Measurements from ENCODE around the gene NLK. TPM values are rescaled to one million over a fixed set of nuclear protein-coding genes. Genes with fewer than 3 reads are reported as not detected.

The NLK gene
- polyA plus RNA-seq, 1 donor from 2014 or later: 81.7 TPM

DNA sequence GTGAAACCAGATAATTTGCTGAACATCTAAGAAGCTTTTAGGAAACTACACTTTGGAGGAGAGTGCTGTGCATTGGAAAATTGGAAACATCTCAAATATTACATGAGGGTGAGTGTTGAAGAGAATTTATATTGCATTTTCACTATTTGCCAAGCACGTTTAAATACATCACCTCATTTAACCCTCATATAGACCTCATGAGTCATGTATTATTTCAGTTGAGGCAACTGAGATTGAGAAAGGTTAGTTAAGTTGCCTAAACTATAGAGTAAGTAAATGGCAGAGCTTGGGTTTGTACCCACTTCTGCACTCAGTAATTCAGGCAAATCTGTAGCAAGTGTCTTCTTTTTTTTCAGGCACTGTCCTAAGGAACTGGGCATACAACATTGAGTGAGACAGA, 3.7 kb upstream of the NLK start:
- no peaks in the 10 kb centered on the region for H3F3A ChIP-seq (ENCODE audit: insufficient read depth, low read length, poor library complexity, severe bottlenecking)
- H4K20me1 ChIP-seq (ENCODE audit: insufficient read depth): no peaks in the 10 kb centered on the region
- H3K27me3 ChIP-seq (ENCODE audit: insufficient read depth, low read depth, low read length): no peaks in the 10 kb centered on the region
- TF ChIP-seq MXI1 (conservative IDR thresholded peaks at IDR 0.05; ENCODE audit: poor library complexity, severe bottlenecking) (no peak), SMC3 (conservative IDR thresholded peaks at IDR 0.05; ENCODE audit: poor library complexity) (no peak), POLR2AphosphoS5 (IDR thresholded peaks at IDR 0.05) (no peak), RAD21 (conservative IDR thresholded peaks at IDR 0.05) (no peak), EP300 (conservative IDR thresholded peaks at IDR 0.05; ENCODE audit: poor library complexity, severe bottlenecking) (no peak), EZH2 (IDR thresholded peaks at IDR 0.05; ENCODE audit: borderline replicate concordance, insufficient read depth, low read length, poor library complexity, severe bottlenecking) (no peak), TAF1 (IDR thresholded peaks at IDR 0.05; ENCODE audit: low read depth) (no peak)
- TF ChIP-seq, protein P1, sequence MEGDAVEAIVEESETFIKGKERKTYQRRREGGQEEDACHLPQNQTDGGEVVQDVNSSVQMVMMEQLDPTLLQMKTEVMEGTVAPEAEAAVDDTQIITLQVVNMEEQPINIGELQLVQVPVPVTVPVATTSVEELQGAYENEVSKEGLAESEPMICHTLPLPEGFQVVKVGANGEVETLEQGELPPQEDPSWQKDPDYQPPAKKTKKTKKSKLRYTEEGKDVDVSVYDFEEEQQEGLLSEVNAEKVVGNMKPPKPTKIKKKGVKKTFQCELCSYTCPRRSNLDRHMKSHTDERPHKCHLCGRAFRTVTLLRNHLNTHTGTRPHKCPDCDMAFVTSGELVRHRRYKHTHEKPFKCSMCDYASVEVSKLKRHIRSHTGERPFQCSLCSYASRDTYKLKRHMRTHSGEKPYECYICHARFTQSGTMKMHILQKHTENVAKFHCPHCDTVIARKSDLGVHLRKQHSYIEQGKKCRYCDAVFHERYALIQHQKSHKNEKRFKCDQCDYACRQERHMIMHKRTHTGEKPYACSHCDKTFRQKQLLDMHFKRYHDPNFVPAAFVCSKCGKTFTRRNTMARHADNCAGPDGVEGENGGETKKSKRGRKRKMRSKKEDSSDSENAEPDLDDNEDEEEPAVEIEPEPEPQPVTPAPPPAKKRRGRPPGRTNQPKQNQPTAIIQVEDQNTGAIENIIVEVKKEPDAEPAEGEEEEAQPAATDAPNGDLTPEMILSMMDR (IDR thresholded peaks at IDR 0.05; ENCODE audit: poor library complexity, severe bottlenecking): no peak
- TF ChIP-seq, protein P2, sequence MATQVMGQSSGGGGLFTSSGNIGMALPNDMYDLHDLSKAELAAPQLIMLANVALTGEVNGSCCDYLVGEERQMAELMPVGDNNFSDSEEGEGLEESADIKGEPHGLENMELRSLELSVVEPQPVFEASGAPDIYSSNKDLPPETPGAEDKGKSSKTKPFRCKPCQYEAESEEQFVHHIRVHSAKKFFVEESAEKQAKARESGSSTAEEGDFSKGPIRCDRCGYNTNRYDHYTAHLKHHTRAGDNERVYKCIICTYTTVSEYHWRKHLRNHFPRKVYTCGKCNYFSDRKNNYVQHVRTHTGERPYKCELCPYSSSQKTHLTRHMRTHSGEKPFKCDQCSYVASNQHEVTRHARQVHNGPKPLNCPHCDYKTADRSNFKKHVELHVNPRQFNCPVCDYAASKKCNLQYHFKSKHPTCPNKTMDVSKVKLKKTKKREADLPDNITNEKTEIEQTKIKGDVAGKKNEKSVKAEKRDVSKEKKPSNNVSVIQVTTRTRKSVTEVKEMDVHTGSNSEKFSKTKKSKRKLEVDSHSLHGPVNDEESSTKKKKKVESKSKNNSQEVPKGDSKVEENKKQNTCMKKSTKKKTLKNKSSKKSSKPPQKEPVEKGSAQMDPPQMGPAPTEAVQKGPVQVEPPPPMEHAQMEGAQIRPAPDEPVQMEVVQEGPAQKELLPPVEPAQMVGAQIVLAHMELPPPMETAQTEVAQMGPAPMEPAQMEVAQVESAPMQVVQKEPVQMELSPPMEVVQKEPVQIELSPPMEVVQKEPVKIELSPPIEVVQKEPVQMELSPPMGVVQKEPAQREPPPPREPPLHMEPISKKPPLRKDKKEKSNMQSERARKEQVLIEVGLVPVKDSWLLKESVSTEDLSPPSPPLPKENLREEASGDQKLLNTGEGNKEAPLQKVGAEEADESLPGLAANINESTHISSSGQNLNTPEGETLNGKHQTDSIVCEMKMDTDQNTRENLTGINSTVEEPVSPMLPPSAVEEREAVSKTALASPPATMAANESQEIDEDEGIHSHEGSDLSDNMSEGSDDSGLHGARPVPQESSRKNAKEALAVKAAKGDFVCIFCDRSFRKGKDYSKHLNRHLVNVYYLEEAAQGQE (IDR thresholded peaks at IDR 0.05; ENCODE audit: borderline replicate concordance): no peak
- H3K9ac ChIP-seq (ENCODE audit: low read length): no peak overlapping the region
- H3K9me2 ChIP-seq (ENCODE audit: insufficient read depth, low read length): no peaks in the 10 kb centered on the region
- H3K9me3 ChIP-seq (ENCODE audit: low read length): no peaks in the 10 kb centered on the region
- no peak overlapping the region for H3K27ac ChIP-seq (ENCODE audit: low read length)
- no peaks in the 10 kb centered on the region for H3K36me3 ChIP-seq (ENCODE audit: insufficient read depth, low read length)
- H2AFZ ChIP-seq (ENCODE audit: low read depth, low read length): no peak overlapping the region
- H3K79me2 ChIP-seq (replicated peaks; ENCODE audit: insufficient read depth, low read length): peaks cover 20% of the 10 kb centered on the region
- no peak overlapping the region for H3K4me2 ChIP-seq (ENCODE audit: low read length)
- no peak overlapping the region for H3K4me3 ChIP-seq (ENCODE audit: low read length)

DNA sequence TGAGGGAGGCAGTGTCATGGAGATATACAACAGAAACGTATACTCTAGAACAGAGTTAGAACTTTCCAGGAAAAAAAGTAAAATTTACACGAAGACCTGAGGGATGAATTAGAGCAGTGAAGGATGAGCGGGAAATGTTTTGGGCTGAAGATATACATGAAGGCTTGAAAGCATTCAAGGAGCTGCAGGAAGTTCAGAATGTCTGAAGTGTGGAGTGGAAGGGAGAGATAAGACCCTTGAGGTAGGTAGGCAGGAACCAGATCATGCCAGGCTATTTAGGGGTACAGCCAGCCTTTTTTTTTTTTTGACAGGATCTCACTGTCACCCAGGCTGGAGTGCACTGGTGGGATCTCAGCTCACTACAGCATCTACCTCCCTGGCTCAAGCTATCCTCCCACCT, 3.2 kb upstream of the NLK start:
- TF ChIP-seq RAD21 (conservative IDR thresholded peaks at IDR 0.05) (no peak), EZH2 (IDR thresholded peaks at IDR 0.05; ENCODE audit: borderline replicate concordance, insufficient read depth, low read length, poor library complexity, severe bottlenecking) (no peak), POLR2AphosphoS5 (IDR thresholded peaks at IDR 0.05) (no peak), SMC3 (conservative IDR thresholded peaks at IDR 0.05; ENCODE audit: poor library complexity) (no peak), MXI1 (conservative IDR thresholded peaks at IDR 0.05; ENCODE audit: poor library complexity, severe bottlenecking) (no peak), TAF1 (IDR thresholded peaks at IDR 0.05; ENCODE audit: low read depth) (no peak)
- TF ChIP-seq, protein P2 (IDR thresholded peaks at IDR 0.05; ENCODE audit: borderline replicate concordance): no peak
- H2AFZ ChIP-seq (ENCODE audit: low read depth, low read length): no peak overlapping the region
- no peak overlapping the region for H3K4me3 ChIP-seq (ENCODE audit: low read length)
- H3K36me3 ChIP-seq (ENCODE audit: insufficient read depth, low read length): no peaks in the 10 kb centered on the region
- H3F3A ChIP-seq (ENCODE audit: insufficient read depth, low read length, poor library complexity, severe bottlenecking): no peaks in the 10 kb centered on the region
- no peaks in the 10 kb centered on the region for H4K20me1 ChIP-seq (ENCODE audit: insufficient read depth)
- H3K9ac ChIP-seq (ENCODE audit: low read length): no peak overlapping the region
- no peaks in the 10 kb centered on the region for H3K9me3 ChIP-seq (ENCODE audit: low read length)
- H3K79me2 ChIP-seq (replicated peaks; ENCODE audit: insufficient read depth, low read length): peaks cover 24% of the 10 kb centered on the region
- H3K27me3 ChIP-seq (ENCODE audit: insufficient read depth, low read depth, low read length): no peaks in the 10 kb centered on the region
- no peaks in the 10 kb centered on the region for H3K9me2 ChIP-seq (ENCODE audit: insufficient read depth, low read length)
- no peak overlapping the region for H3K27ac ChIP-seq (ENCODE audit: low read length)
- H3K4me2 ChIP-seq (ENCODE audit: low read length): no peak overlapping the region

All from neural cell (in vitro differentiated cells).